Mononuclear cell (primary cell): Measurements from ENCODE around the gene SIPA1L3. TPM values are rescaled to one million over a fixed set of nuclear protein-coding genes. Genes with fewer than 3 reads are reported as not detected.

Experiments used
- total RNA-seq: library from RNA; depleted of rRNA; stranded (reverse); fragments of >200 nt; gene quantifications from one replicate; pipeline ENCODE4 v1.2.3, GENCODE V29; 2012

SIPA1L3 gene
- total RNA-seq, 1 donor: 12.8 TPM

Other genes with a start within 250 kb of the SIPA1L3 start
- gene ZNF607, start 187.4 kb upstream of the SIPA1L3 start, total RNA-seq: 0.73 TPM
- gene ZNF573, start 127.6 kb upstream of the SIPA1L3 start, total RNA-seq: 3.1 TPM
- under 0.01 TPM for gene WDR87, start 614 bp upstream of the SIPA1L3 start, total RNA-seq